CD4-positive, alpha-beta T cell treated with Interleukin-12 subunit alpha and Interleukin-12 subunit beta, for 1 hour (primary cell): Measurements from ENCODE around the gene OR2T35.
"Not testable (repeated sequence)": the region's sequence is repeated elsewhere in the genome, so short reads cannot be mapped to it uniquely, and the experiment has no call there.

Experiments used
- DNase-seq: peaks from one replicate; pipeline ENCODE4 v3.0.0-alpha.2; 2020

Gene OR2T35

GRCh38 chr1:248645178-248645577, at the start of gene OR2T35:
Gene OR2T35, minus strand, starts transcription at chr1:248645278. Its CDS starts 6,020 bp downstream, at chr1:248639258.
- DNase-seq, result not testable (repeated sequence)

- no peak for DNase-seq
Observed at GRCh38 chr1:248691567-248692155, 46.6 kb upstream of the OR2T35 start.

GRCh38 chr1:248688527-248689298, 43.6 kb upstream of the OR2T35 start:
- DNase-seq, result no peak

- DNase-seq, result peak; percentile 22
Observed at GRCh38 chr1:248686815-248687214, 41.7 kb upstream of the OR2T35 start.

GRCh38 chr1:248681651-248682050, 36.6 kb upstream of the OR2T35 start:
- no peak for DNase-seq

GRCh38 chr1:248670003-248670402, 24.9 kb upstream of the OR2T35 start:
- no peak for DNase-seq

- not testable (repeated sequence) for DNase-seq
Observed at GRCh38 chr1:248663453-248664328, 18.6 kb upstream of the OR2T35 start.

- not testable (repeated sequence) for DNase-seq
Observed at GRCh38 chr1:248656797-248657196, 11.7 kb upstream of the OR2T35 start.

GRCh38 chr1:248655354-248655753, 10.3 kb upstream of the OR2T35 start, which contains the start of gene OR2T27:
Gene OR2T27, minus strand, starts transcription at chr1:248655528. Its CDS starts 4,644 bp downstream, at chr1:248650884.
- DNase-seq, result not testable (repeated sequence)

- not testable (repeated sequence) for DNase-seq
Observed at GRCh38 chr1:248648770-248649536, 3.9 kb upstream of the OR2T35 start.

GRCh38 chr1:248642971-248643651, 2.0 kb downstream of the OR2T35 start:
- DNase-seq, result not testable (repeated sequence)

- not testable (repeated sequence) for DNase-seq
Observed at GRCh38 chr1:248641583-248641982, 3.5 kb downstream of the OR2T35 start.

GRCh38 chr1:248640906-248641305, 4.2 kb downstream of the OR2T35 start:
- DNase-seq, result not testable (repeated sequence)

GRCh38 chr1:248639652-248640051, 5.4 kb downstream of the OR2T35 start:
- DNase-seq, result not testable (repeated sequence)

- DNase-seq, result not testable (repeated sequence)
Observed at GRCh38 chr1:248636612-248637011, 8.5 kb downstream of the OR2T35 start.

- not testable (repeated sequence) for DNase-seq
Observed at GRCh38 chr1:248634991-248635390, 10.1 kb downstream of the OR2T35 start, which contains the start of gene OR2T11. Gene OR2T11, minus strand, starts transcription at chr1:248635091. Its CDS starts 7,963 bp downstream, at chr1:248627128.

GRCh38 chr1:248631354-248632008, 13.6 kb downstream of the OR2T35 start:
- no peak for DNase-seq

GRCh38 chr1:248630551-248630950, 14.5 kb downstream of the OR2T35 start:
- DNase-seq, result no peak

- DNase-seq, result no peak
Observed at GRCh38 chr1:248627971-248628844, 16.9 kb downstream of the OR2T35 start.

- DNase-seq, result no peak
Observed at GRCh38 chr1:248625971-248626370, 19.1 kb downstream of the OR2T35 start.
